ENCODE data around the gene SOX6. TPM values are rescaled to one million over a fixed set of nuclear protein-coding genes. Genes with fewer than 3 reads are reported as not detected.

SOX6 gene
- total and polyA plus RNA-seq, 2 donors (not counting 1 experiment from before 2014, with no cell fraction given), result 3.0 to 5.1 TPM

- H2AFZ ChIP-seq (ENCODE audit: low read length), result no peak overlapping the region
- H3K9ac ChIP-seq (ENCODE audit: insufficient read depth, low read length), result no peak overlapping the region
- H3K9me3 ChIP-seq (ENCODE audit: control insufficient read depth, insufficient read depth, low read depth, low read length), result no peaks in the 10 kb centered on the region
- no peak overlapping the region for H3K4me3 ChIP-seq (replicated peaks in 1 of 4; ENCODE audit: control extremely low read depth in 1 of 4, insufficient read depth in 1 of 4, low read depth in 3 of 4, low read length in 4 of 4)
- H3K27ac ChIP-seq (ENCODE audit: insufficient read depth, low read length), result no peak overlapping the region
- H4K20me1 ChIP-seq (ENCODE audit: control insufficient read depth, extremely low read depth, insufficient read depth, low read length), result no peaks in the 10 kb centered on the region
- no peaks in the 10 kb centered on the region for H3K36me3 ChIP-seq (ENCODE audit: control insufficient read depth, insufficient read depth, low read length)
- no peaks in the 10 kb centered on the region for H3K79me2 ChIP-seq (ENCODE audit: control insufficient read depth, insufficient read depth, low read length)
- H3K4me2 ChIP-seq (ENCODE audit: extremely low read depth, insufficient read depth, low read length), result no peak overlapping the region
- no peak for DNase-seq (ENCODE audit: low read depth in 2 of 2)
- H3K27me3 ChIP-seq (ENCODE audit: control insufficient read depth, insufficient read depth, low read length), result no peaks in the 10 kb centered on the region
- H3K4me1 ChIP-seq (ENCODE audit: control insufficient read depth, extremely low read depth, insufficient read depth, low read length), result peaks cover 9% of the 10 kb centered on the region
- TF ChIP-seq CTCF (conservative IDR thresholded peaks at IDR 0.05 in 1 of 2, IDR thresholded peaks at IDR 0.05 in 1 of 2; ENCODE audit: low read depth in 1 of 2, low read length in 2 of 2) (no peak), EZH2 (IDR thresholded peaks at IDR 0.05; ENCODE audit: low read length, missing control alignments) (no peak)
These were observed 175.5 kb downstream of the SOX6 start for GRCh38 chr11:16180868-16181267.

- Histone ChIP-seq H3K4me3 (replicated peaks in 1 of 4; ENCODE audit: control extremely low read depth in 1 of 4, insufficient read depth in 1 of 4, low read depth in 3 of 4, low read length in 4 of 4) (no peak overlapping the region), H3K79me2 (ENCODE audit: control insufficient read depth, insufficient read depth, low read length) (no peaks in the 10 kb centered on the region), H3K27me3 (ENCODE audit: control insufficient read depth, insufficient read depth, low read length) (no peaks in the 10 kb centered on the region), H3K4me1 (ENCODE audit: control insufficient read depth, extremely low read depth, insufficient read depth, low read length) (peaks cover 3% of the 10 kb centered on the region), H4K20me1 (ENCODE audit: control insufficient read depth, extremely low read depth, insufficient read depth, low read length) (no peaks in the 10 kb centered on the region), H3K27ac (ENCODE audit: insufficient read depth, low read length) (no peak overlapping the region), H3K36me3 (ENCODE audit: control insufficient read depth, insufficient read depth, low read length) (no peaks in the 10 kb centered on the region), H2AFZ (ENCODE audit: low read length) (no peak overlapping the region), H3K9ac (ENCODE audit: insufficient read depth, low read length) (no peak overlapping the region), H3K9me3 (ENCODE audit: control insufficient read depth, insufficient read depth, low read depth, low read length) (no peaks in the 10 kb centered on the region), H3K4me2 (ENCODE audit: extremely low read depth, insufficient read depth, low read length) (no peak overlapping the region)
- TF ChIP-seq CTCF (conservative IDR thresholded peaks at IDR 0.05 in 1 of 2, IDR thresholded peaks at IDR 0.05 in 1 of 2; ENCODE audit: low read depth in 1 of 2, low read length in 2 of 2) (no peak), EZH2 (IDR thresholded peaks at IDR 0.05; ENCODE audit: low read length, missing control alignments) (no peak)
- DNase-seq (ENCODE audit: low read depth in 2 of 2), result no peak
These were observed 176.7 kb downstream of the SOX6 start for GRCh38 chr11:16179676-16180075.

GRCh38 chr11:16178273-16178672 lies 178.1 kb downstream of the SOX6 start:
- Histone ChIP-seq H2AFZ (ENCODE audit: low read length) (no peak overlapping the region), H3K36me3 (ENCODE audit: control insufficient read depth, insufficient read depth, low read length) (no peaks in the 10 kb centered on the region), H3K4me3 (replicated peaks in 1 of 4; ENCODE audit: control extremely low read depth in 1 of 4, insufficient read depth in 1 of 4, low read depth in 3 of 4, low read length in 4 of 4) (no peak overlapping the region), H3K9me3 (ENCODE audit: control insufficient read depth, insufficient read depth, low read depth, low read length) (no peaks in the 10 kb centered on the region), H3K79me2 (ENCODE audit: control insufficient read depth, insufficient read depth, low read length) (no peaks in the 10 kb centered on the region), H3K4me1 (ENCODE audit: control insufficient read depth, extremely low read depth, insufficient read depth, low read length) (no peaks in the 10 kb centered on the region), H3K9ac (ENCODE audit: insufficient read depth, low read length) (no peak overlapping the region), H3K27ac (ENCODE audit: insufficient read depth, low read length) (no peak overlapping the region), H4K20me1 (ENCODE audit: control insufficient read depth, extremely low read depth, insufficient read depth, low read length) (no peaks in the 10 kb centered on the region), H3K4me2 (ENCODE audit: extremely low read depth, insufficient read depth, low read length) (no peak overlapping the region), H3K27me3 (ENCODE audit: control insufficient read depth, insufficient read depth, low read length) (no peaks in the 10 kb centered on the region)
- TF ChIP-seq CTCF (conservative IDR thresholded peaks at IDR 0.05 in 1 of 2, IDR thresholded peaks at IDR 0.05 in 1 of 2; ENCODE audit: low read depth in 1 of 2, low read length in 2 of 2), result no peak
- TF ChIP-seq EZH2 (IDR thresholded peaks at IDR 0.05; ENCODE audit: low read length, missing control alignments), result no peak
- DNase-seq (ENCODE audit: low read depth in 2 of 2), result no peak

All from fibroblast of lung (primary cell).